GM19025 (cell line): ENCODE measurements around the gene NYNRIN.

Experiments used
- ATAC-seq: cut with Tn5 transposase; IDR thresholded peaks from one replicate; pipeline ENCODE4 v1.9.1; 2021; ENCODE audit warnings: mild to moderate bottlenecking, low read depth, moderate library complexity; ENCODE audit not compliant: unreplicated experiment

The NYNRIN gene

DNA sequence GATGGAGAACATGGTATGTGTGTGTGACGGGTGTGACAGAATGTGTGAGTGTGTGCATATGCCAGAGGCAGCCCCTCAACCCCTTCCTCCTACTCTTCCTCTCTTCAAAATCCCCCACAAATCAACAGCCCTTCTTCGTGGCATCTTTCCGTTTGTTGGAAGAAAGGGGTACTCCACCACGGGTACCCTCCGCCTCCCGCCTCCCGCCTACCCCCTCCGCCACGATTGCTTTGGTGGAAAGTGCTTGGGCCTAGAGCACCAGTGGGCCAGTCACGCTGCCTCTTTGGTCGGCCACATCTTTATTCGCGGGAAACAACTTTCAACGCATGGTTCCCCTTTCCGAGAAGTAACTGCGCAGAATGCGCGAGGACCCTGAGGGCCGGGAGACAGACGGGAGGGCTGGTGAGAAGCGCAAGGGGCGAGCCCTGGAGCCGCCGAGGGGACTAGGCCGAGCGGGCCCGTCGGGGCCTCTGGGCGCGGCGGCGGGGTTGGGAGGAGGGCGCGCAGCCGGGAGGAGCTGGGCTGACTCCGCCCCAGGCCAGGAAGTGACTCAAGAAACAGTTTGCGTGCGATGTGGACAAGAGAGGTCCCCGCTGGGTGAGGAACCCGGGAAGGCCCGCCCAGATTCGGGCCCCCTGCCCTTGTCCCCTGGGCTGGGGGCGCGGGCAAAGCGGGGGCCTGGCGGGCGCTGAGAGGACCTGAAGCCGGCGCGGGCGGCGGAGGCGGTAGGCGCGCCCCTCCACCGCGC lies 30.8 kb downstream of the NYNRIN start, which contains the start of the genes CBLN3 and KHNYN:
Gene CBLN3 (minus strand): TSS at position 274 of the 748 bp plus-strand sequence. CDS start 614 bp downstream, outside the sequence.
Gene KHNYN (plus strand): TSS at position 560 of the 748 bp plus-strand sequence. CDS start 777 bp downstream, outside the sequence.
- ATAC-seq: peak; percentile 83

- peak; percentile 71 for ATAC-seq
Measured at GRCh38 chr14:24430143-24430681, 31.4 kb downstream of the NYNRIN start.

GRCh38 chr14:24430682-24431568 lies 32.1 kb downstream of the NYNRIN start:
- peak; percentile 28 for ATAC-seq

- ATAC-seq: peak; percentile 42
Measured at GRCh38 chr14:24431569-24432258, 32.9 kb downstream of the NYNRIN start.

DNA sequence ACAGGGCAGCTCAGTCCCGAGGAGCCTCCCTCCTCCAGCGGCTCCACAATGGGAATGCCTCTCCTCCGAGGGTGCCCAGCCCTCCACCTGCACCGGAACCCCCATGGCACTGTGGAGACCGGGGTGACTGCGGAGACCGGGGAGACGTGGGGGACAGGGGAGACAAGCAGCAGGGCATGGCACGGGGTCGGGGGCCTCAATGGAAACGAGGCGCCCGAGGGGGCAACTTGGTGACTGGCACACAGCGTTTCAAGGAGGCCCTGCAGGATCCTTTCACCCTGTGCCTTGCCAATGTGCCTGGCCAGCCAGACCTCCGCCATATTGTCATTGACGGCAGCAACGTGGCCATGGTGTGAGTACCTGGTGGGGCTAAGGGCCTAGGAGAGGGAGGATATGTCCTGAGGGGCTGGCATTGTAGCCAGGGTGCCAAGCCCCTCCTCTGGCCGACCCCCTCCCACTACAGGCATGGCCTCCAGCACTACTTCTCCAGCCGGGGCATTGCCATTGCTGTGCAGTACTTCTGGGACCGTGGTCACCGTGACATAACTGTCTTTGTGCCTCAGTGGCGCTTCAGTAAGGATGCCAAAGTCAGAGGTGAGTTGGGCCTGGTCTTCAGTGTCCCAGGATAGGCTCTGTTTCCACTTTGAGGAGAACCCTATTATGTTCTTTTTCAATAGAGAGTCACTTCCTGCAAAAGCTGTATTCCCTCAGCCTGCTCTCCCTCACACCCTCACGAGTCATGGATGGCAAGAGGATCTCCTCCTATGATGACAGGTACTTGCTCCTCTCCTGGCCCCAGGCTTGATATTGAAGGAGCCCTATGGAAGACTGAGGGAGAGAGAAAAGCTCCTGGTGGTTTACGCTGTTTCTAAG lies 33.7 kb downstream of the NYNRIN start:
- no peak for ATAC-seq

- no peak for ATAC-seq
Measured at GRCh38 chr14:24434036-24434435, 35.2 kb downstream of the NYNRIN start.

DNA sequence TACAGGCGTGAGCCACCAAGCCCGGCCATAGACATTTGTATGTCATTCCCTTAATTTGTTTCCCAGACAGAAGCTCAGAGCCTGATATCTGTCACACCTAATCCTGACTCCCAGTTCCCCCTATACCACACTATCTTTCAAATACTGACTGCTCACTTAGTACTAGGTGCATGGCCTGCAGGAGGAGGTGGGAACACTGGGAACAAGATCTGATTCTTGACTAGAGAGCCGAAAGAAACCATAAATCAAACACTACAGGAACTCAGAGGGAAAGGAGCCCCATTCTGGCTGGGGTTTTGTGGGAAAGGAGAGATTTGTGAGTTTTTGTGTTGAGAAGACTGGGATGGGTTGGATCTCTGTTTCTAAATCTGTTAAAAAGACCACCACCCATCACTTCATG lies 35.9 kb downstream of the NYNRIN start:
- no peak for ATAC-seq

GRCh38 chr14:24435192-24435810 lies 36.5 kb downstream of the NYNRIN start:
- no peak for ATAC-seq

GRCh38 chr14:24435998-24436354 lies 37.2 kb downstream of the NYNRIN start:
- ATAC-seq: no peak

- ATAC-seq: no peak
Measured at GRCh38 chr14:24436355-24437019, 37.7 kb downstream of the NYNRIN start.

DNA sequence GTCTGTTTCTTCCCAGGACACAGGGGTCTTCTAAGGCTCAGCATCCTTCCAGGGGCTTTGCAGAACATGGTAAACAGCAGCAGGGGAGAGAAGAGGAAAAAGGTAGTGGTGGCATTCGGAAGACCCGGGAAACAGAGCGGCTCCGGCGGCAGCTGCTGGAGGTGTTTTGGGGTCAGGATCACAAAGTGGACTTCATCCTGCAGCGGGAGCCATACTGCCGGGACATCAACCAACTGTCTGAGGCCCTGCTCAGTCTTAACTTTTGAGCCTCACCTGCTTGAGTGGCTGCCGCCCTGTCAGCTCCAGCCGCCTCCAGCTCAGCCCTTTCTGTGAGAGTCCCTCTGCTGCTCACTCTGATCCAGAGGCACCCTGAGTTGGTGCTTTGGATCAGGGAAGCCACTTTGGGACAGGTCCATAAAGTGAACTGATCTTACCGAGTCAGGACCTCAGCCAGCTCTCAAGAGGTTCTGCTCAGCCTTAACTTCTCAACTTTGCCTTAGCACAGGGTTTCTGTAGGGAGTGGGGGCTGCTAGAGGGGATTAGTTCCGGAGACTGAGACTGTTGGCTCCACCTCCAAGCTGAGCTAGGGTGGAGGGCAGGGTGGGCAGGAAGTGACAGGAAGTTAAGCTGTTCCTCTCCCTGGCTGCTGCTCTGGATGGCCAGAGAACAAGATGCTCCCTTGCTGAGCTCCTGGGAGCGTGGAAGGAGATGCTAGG lies 38.4 kb downstream of the NYNRIN start:
- no peak for ATAC-seq

- ATAC-seq: no peak
Measured at GRCh38 chr14:24437736-24438067, 38.9 kb downstream of the NYNRIN start.

DNA sequence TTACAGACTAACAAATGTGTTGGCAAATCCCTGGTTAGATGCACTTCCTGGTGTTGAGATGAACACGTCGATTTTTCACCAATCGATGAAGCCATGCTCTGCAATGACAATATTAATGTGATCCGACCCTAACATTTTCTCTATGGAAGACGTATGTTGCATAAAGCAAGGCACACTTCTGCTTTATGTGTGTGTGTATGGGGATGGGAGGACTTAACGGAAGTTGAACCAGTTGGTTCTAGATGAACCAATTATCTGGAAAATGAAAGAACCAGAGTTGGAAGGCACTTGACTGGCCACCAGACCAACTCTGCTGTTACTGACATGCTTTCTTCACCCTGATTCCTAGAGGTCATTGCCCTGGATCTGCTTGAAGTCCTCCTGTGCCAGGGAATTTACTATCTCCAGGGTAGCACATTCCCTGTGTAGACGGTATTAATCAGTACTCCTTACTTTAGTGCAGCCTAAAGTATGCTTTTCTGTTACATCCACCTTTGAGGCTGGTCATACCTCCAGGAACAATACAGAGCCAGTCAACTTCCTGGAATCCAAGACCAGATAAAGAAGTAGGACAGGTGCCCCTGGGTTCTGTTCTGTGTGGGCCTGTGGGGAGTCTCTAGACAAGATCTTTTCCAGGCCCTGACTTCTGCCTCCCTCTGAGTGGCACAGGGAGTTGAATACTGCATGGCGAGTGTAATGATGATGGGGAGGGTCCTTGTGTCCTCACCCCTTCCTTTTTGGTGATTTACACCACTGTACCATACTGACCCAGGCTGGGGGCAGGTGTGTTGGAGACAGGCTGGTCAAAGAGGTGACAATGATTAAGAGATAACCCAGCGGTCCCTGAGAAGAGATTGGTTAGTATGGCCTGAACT lies 39.7 kb downstream of the NYNRIN start:
- ATAC-seq: no peak

- no peak for ATAC-seq
Measured at GRCh38 chr14:24439257-24439656, 40.5 kb downstream of the NYNRIN start.

DNA sequence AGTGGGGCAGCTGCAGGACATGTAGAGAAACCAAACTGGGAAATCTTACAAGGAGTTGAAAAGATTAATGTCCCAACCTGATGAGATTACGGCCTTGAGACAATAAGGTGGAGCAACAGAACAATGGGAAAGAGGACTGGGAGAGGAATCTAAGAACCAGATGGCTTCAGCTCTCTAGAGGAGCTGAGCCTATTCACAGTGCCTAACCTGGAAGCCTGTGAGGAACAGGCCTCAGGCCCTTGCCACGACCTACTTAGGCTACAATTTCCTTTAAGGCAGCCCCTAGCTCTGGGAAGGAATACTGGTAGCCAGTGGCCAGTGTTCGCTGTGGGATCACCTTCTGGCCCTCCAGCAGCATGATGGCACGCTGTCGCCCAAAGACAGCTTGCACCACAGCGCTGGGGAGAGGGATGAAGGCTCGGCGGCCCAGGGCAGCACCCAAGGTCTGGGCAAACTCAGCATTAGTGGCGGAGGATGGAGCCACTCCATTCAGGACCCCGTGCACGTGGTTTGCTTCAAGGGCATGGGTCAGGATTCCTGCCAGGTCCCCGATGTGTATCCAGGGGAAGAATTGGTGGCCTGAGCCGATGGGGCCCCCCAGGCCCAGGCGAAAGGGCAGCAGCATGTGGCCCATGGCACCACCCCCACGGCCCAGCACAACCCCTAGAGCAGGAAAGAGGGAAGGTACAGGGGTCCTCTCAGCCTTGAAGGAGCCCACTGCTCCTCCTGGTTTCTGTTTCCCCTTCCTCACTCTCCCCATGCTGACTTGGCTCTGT lies 41.2 kb downstream of the NYNRIN start:
- no peak for ATAC-seq

DNA sequence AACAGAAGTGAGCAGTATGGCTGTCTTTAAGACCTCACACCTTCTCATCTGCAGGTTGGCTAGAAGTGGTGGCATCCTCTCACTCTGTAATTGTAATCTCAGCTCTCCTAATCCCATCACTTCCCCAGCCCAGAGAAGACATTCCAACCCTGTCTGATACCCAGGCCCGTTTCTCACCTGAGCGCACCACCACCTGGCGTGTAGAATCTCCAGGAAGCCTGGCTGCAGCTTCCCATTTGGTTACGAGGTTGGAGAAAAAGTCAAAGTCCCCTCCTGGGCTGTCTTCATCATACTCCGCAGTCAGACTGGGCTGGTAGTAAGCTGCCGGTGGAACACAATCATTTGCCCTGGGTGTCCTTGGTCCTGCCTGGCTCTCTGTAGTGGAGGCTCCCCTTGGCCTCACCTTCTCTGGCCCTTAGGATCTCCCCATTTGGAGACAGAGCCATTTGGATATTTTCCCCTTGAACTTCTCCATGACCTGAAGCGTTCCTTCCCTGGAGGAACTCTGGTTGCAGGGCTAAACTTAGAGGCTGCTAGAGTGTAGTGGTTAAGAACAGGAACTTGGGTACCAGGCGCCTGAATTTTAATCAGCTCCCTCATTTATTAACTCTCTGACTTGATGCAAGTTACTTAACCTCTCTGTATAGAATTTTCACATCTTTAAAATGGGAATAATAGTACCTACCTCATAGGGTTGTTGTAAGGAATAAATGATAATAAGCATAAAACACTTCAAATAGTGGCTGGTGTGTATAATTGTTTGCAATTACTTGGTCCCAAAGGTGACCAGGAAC lies 42.0 kb downstream of the NYNRIN start:
- ATAC-seq: no peak
